Measurements from ENCODE around the gene KCNK10.

Gene KCNK10

DNA sequence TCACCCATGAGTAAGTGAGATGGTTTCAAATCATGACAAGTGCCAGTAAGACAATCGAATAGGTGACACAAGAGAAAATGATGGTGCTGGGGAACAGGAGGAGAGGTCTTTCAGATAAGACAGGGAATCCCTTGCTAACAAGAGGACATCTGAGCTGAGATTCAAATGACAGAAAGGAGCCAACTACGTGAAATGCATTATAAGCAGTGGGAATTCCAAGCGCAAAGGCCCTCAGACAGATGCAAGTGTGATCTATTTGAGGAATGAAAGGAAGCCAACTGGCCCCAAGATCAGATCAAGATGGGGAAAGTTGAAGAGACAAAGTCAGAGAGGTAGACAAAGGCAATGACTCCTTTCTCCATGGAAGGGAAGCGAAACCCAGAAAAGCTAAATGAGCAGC lies 4.7 kb downstream of the KCNK10 start:
- 0 out of 2 replicates have a peak, but pooled peaks cover 5% of the 10 kb centered on the region for H3K4me1 ChIP-seq (ENCODE audit: insufficient read depth, low read length)
- H3K36me3 ChIP-seq (ENCODE audit: insufficient read depth, low read depth, low read length) = no peaks in the 10 kb centered on the region
- H3K27me3 ChIP-seq (ENCODE audit: insufficient read depth, low read length) = peaks cover 57% of the 10 kb centered on the region
- H3K4me3 ChIP-seq (ENCODE audit: low read length) = no peak overlapping the region
- 0 out of 2 replicates have a peak, but pooled peaks cover 2% of the 10 kb centered on the region for H3K9me3 ChIP-seq (ENCODE audit: insufficient read depth, low read depth, low read length)
- no peak overlapping the region for H3K27ac ChIP-seq (ENCODE audit: low read length)
- H3K9ac ChIP-seq (ENCODE audit: low read depth, low read length) = no peak overlapping the region

DNA sequence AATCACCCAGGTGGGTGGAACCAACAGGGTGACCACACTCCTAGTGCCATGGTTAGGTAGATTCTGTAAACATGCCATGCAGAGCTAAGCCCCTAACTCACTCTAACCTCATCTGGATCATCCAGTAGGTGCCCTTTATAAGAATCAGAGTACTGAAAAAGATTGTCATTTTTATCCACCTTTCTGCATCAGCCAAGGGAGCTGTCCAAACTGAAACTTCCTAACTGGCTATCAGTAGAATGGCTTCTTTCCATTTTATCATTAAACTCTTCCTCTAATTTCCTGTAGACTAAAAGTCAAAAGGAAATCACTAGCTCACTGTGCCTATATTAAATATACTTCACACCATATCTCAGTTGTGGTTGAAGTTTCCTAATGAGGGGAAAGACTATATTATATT lies 6.5 kb downstream of the KCNK10 start:
- H3K27me3 ChIP-seq (ENCODE audit: insufficient read depth, low read length) = peaks cover 39% of the 10 kb centered on the region
- no peaks in the 10 kb centered on the region for H3K36me3 ChIP-seq (ENCODE audit: insufficient read depth, low read depth, low read length)
- H3K27ac ChIP-seq (ENCODE audit: low read length) = no peak overlapping the region
- no peaks in the 10 kb centered on the region for H3K4me1 ChIP-seq (ENCODE audit: insufficient read depth, low read length)
- H3K9ac ChIP-seq (ENCODE audit: low read depth, low read length) = no peak overlapping the region
- H3K4me3 ChIP-seq (ENCODE audit: low read length) = no peak overlapping the region
- 0 out of 2 replicates have a peak, but pooled peaks cover 2% of the 10 kb centered on the region for H3K9me3 ChIP-seq (ENCODE audit: insufficient read depth, low read depth, low read length)

DNA sequence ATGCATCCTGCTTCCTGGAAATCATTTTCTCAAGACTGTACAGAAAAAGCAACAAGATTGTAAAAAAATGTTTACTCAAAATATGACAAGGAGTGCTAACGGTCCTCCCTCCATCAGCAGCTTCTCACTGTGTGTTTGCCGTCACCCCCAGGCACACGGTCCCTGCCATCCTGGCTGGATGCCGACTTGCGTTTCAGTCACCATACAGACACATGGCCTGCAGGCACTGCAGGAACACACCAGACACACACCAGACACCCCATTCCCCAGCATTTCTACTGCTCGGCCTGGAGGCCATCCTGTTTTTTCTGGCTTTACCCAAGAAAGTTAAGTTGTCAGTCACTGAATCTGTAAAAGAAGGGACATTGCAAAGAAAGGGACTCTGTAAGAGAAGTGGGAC lies 10.8 kb downstream of the KCNK10 start:
- no peaks in the 10 kb centered on the region for H3K4me1 ChIP-seq (ENCODE audit: insufficient read depth, low read length)

DNA sequence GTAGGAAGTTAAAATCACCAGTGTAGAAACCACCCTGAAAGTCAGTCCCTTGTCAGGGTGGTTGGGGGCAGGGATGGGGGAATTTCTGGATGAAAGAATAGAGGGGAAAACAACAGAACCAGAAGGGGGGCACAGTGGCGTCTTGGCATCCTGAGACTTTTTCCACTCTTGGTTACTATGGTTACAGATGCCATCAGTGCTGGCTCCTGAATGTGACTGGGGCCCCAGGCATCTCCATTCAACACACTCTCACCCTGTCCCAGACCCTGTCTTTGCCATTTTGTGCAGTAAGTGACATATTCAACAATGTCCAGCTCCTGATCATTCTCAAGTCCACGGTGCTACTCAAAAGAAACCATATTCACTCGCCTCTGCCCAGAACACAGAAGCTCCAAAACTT lies 11.3 kb downstream of the KCNK10 start:
- Histone ChIP-seq H3K27ac (ENCODE audit: low read length) (no peak overlapping the region), H3K4me3 (ENCODE audit: low read length) (no peak overlapping the region), H3K36me3 (ENCODE audit: insufficient read depth, low read depth, low read length) (no peaks in the 10 kb centered on the region), H3K4me1 (ENCODE audit: insufficient read depth, low read length) (no peaks in the 10 kb centered on the region), H3K9ac (ENCODE audit: low read depth, low read length) (no peak overlapping the region), H3K9me3 (ENCODE audit: insufficient read depth, low read depth, low read length) (0 out of 2 replicates have a peak, but pooled peaks cover 2% of the 10 kb centered on the region), H3K27me3 (ENCODE audit: insufficient read depth, low read length) (no peaks in the 10 kb centered on the region)

More for the DNA sequence above, 10.8 kb downstream of the KCNK10 start:
- Histone ChIP-seq H3K36me3 (ENCODE audit: insufficient read depth, low read depth, low read length) (no peaks in the 10 kb centered on the region), H3K4me3 (ENCODE audit: low read length) (no peak overlapping the region), H3K27ac (ENCODE audit: low read length) (no peak overlapping the region), H3K27me3 (ENCODE audit: insufficient read depth, low read length) (no peaks in the 10 kb centered on the region), H3K9ac (ENCODE audit: low read depth, low read length) (no peak overlapping the region), H3K9me3 (ENCODE audit: insufficient read depth, low read depth, low read length) (0 out of 2 replicates have a peak, but pooled peaks cover 2% of the 10 kb centered on the region)

DNA sequence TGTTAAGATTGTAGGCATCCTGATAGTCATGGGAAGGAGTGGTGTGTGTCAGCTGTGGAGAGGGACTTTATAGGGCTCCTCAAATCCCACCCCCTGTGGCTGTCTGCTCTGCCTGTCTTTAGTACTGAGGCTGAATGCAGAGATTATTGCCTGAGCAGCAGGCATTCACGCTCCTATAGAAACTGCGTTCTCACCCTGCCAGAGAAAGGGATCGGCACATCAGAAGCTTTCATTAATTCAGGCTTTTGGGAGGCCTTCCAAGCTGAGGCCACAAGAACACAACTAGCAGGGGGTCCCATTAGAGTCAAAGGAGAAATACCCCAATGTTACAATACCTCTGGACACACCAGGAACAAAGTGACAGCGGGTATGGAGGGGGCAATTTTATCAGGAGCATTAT lies 12.6 kb downstream of the KCNK10 start:
- 0 out of 2 replicates have a peak, but pooled peaks cover 5% of the 10 kb centered on the region for H3K27me3 ChIP-seq (ENCODE audit: insufficient read depth, low read length)
- H3K9ac ChIP-seq (ENCODE audit: low read depth, low read length) = no peak overlapping the region
- H3K4me1 ChIP-seq (ENCODE audit: insufficient read depth, low read length) = no peaks in the 10 kb centered on the region

DNA sequence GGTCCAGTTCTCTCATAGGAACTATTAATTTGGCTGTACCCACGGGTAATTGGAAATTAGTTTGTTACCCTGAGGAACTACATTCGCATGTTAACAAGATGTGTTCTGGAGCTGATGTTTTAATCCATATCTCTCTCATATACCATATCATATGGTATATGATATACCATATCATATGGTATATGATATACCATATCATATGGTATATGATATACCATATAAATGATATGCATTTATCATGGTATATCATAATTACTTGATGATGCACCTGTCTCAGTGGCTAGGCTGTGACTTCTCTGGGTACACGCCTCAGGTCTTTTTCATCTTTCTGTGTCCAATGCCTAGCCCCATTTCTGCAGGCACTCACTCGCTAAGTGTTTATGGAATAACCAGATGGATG lies 13.0 kb downstream of the KCNK10 start:
- H3K36me3 ChIP-seq (ENCODE audit: insufficient read depth, low read depth, low read length) = no peaks in the 10 kb centered on the region
- no peak overlapping the region for H3K9ac ChIP-seq (ENCODE audit: low read depth, low read length)
- no peaks in the 10 kb centered on the region for H3K4me1 ChIP-seq (ENCODE audit: insufficient read depth, low read length)
- H3K4me3 ChIP-seq (ENCODE audit: low read length) = no peak overlapping the region
- H3K27ac ChIP-seq (ENCODE audit: low read length) = no peak overlapping the region
- 0 out of 2 replicates have a peak, but pooled peaks cover 2% of the 10 kb centered on the region for H3K9me3 ChIP-seq (ENCODE audit: insufficient read depth, low read depth, low read length)
- H3K27me3 ChIP-seq (ENCODE audit: insufficient read depth, low read length) = 0 out of 2 replicates have a peak, but pooled peaks cover 5% of the 10 kb centered on the region

More for the DNA sequence above, 12.6 kb downstream of the KCNK10 start:
- Histone ChIP-seq H3K9me3 (ENCODE audit: insufficient read depth, low read depth, low read length) (0 out of 2 replicates have a peak, but pooled peaks cover 2% of the 10 kb centered on the region), H3K36me3 (ENCODE audit: insufficient read depth, low read depth, low read length) (no peaks in the 10 kb centered on the region), H3K27ac (ENCODE audit: low read length) (no peak overlapping the region), H3K4me3 (ENCODE audit: low read length) (no peak overlapping the region)

DNA sequence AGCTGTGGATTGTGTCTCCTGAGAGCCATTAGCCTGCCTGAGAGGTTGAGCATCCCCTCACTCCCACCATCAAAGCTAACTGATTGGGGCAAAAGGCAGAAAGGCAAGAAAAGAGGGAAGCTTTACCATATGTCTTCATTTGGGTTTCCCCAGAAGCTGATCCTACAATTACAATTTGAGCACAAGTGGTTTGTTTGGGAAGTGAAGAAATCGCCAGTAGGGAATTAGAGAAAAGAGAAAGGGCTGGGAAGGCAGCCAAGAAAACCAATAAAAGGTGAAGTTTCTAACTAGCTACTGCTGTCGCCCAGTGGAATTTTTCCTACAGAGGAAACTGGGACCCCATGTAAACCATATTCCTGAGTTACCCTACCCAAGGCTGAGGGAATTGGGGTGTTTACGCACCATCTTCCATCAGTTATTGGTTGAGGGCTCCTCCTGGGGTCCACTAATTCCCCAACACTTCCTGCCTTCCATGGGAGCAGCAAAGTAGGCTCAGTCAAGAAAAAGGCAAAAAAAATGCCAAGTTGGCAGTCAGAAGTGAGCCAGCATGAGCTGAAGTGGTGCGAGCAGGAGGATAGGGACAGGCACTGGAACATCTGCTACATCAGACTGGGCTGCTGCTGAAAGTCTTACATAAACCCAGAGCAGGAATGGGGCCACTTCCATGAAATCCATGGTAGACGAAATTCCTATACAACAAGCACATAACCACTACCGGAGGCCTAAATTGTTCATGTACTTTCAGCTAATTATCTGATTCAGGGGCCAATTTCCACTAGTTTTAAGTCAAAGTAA lies 17.3 kb downstream of the KCNK10 start:
- no peaks in the 10 kb centered on the region for H3K36me3 ChIP-seq (ENCODE audit: insufficient read depth, low read depth, low read length)
- no peaks in the 10 kb centered on the region for H3K9me3 ChIP-seq (ENCODE audit: insufficient read depth, low read depth, low read length)
- H3K4me1 ChIP-seq (ENCODE audit: insufficient read depth, low read length) = no peaks in the 10 kb centered on the region
- no peak overlapping the region for H3K9ac ChIP-seq (ENCODE audit: low read depth, low read length)
- no peak overlapping the region for H3K27ac ChIP-seq (ENCODE audit: low read length)
- H3K4me3 ChIP-seq (ENCODE audit: low read length) = no peak overlapping the region
- 0 out of 2 replicates have a peak, but pooled peaks cover 5% of the 10 kb centered on the region for H3K27me3 ChIP-seq (ENCODE audit: insufficient read depth, low read length)

DNA sequence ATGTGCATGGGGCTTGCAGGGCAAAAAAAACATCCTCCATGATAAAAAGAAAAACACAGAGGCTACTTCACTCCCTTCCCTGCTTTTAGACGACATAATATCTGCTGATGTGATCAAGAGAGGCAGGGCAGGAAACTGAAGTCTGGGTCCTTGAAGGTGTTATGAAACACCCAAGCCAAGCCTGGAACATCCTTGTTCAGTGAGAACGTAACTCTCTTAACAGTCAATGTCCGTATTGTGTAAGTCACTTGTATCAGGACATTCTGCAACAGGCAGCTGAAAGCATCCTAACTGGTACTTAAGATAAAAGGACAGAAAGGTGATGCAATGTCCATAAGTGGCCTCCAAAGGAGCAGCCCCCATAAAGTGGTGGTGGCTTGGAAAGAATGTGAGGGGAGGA lies 20.0 kb downstream of the KCNK10 start:
- H3K9ac ChIP-seq (ENCODE audit: low read depth, low read length) = no peak overlapping the region

DNA sequence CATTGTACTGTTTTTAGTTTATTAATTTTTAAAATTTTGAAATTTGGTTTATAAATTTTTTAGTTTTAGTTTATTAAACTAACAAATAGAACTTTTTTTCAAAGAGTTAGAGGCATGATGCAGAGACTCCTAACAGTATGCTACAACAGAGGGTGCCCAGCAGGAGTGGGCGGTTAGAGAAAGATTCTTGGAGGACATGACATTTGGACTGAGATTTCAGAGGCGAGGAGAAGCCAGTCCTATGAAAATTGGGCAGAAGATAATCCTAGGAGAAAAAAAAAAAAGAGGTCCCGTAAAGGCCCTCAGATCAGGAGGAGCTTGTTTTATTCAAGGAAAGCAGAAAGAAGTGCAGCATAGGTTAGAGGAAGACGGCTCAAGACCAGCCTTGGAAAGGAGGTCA lies 21.7 kb downstream of the KCNK10 start:
- H3K4me1 ChIP-seq (ENCODE audit: insufficient read depth, low read length) = no peaks in the 10 kb centered on the region
- H3K27me3 ChIP-seq (ENCODE audit: insufficient read depth, low read length) = 0 out of 2 replicates have a peak, but pooled peaks cover 5% of the 10 kb centered on the region
- no peak overlapping the region for H3K4me3 ChIP-seq (ENCODE audit: low read length)
- H3K27ac ChIP-seq (ENCODE audit: low read length) = no peak overlapping the region
- H3K9ac ChIP-seq (ENCODE audit: low read depth, low read length) = no peak overlapping the region
- H3K36me3 ChIP-seq (ENCODE audit: insufficient read depth, low read depth, low read length) = no peaks in the 10 kb centered on the region
- H3K9me3 ChIP-seq (ENCODE audit: insufficient read depth, low read depth, low read length) = no peaks in the 10 kb centered on the region

More for the DNA sequence above, 20.0 kb downstream of the KCNK10 start:
- no peaks in the 10 kb centered on the region for H3K36me3 ChIP-seq (ENCODE audit: insufficient read depth, low read depth, low read length)
- 0 out of 2 replicates have a peak, but pooled peaks cover 5% of the 10 kb centered on the region for H3K27me3 ChIP-seq (ENCODE audit: insufficient read depth, low read length)
- H3K27ac ChIP-seq (ENCODE audit: low read length) = no peak overlapping the region
- H3K4me3 ChIP-seq (ENCODE audit: low read length) = no peak overlapping the region
- H3K9me3 ChIP-seq (ENCODE audit: insufficient read depth, low read depth, low read length) = no peaks in the 10 kb centered on the region
- H3K4me1 ChIP-seq (ENCODE audit: insufficient read depth, low read length) = no peaks in the 10 kb centered on the region

DNA sequence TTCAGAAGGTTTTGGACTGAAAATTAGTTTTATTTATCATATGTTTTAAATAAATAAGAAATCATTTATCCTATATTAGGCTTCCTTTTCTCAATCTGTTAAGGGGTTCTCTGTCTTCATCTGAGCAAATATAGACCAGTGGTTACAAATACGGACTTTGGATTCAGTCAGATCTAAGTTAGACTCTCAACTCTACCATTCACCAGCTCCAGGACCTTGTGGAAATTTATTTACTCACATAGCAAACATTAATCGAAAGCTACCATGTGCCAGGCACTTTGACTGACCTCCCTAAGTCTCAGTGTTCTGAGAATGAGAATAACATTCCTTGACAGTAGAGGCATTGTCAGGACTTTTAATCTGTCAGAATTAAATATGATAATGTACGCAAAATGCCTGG lies 22.3 kb downstream of the KCNK10 start:
- Histone ChIP-seq H3K27me3 (ENCODE audit: insufficient read depth, low read length) (0 out of 2 replicates have a peak, but pooled peaks cover 2% of the 10 kb centered on the region), H3K36me3 (ENCODE audit: insufficient read depth, low read depth, low read length) (no peaks in the 10 kb centered on the region), H3K4me1 (ENCODE audit: insufficient read depth, low read length) (no peaks in the 10 kb centered on the region), H3K9me3 (ENCODE audit: insufficient read depth, low read depth, low read length) (no peaks in the 10 kb centered on the region), H3K9ac (ENCODE audit: low read depth, low read length) (no peak overlapping the region), H3K4me3 (ENCODE audit: low read length) (no peak overlapping the region), H3K27ac (ENCODE audit: low read length) (no peak overlapping the region)

DNA sequence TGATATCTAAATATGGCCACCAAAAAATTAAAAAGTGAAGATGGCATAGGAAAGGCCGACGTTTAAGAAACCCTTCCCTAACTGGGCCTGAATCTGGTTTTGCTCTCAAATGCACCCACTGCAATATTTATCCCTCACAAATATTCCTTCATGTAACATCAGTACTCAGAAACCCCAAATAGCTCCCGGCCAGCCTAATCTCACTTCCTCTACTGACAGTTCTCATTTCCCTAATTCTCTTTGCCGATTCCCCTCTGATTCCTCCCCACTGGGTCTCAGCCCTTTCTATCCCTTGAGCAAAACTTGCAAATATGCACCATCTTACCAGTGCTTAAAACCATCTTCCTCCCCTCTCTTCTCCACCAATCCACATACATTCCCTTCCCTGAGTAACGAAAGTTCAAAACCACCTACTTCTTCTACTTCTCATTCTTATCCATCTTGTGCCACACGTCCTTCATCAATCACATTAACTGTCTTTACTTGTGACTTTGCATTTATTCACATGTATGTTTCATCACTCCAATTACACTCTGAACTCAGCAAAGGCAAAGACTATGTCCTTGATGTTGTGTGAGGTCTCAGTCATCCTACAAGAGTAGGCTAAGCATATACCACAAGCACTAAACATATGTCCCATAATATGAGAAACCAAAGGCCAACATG lies 23.1 kb downstream of the KCNK10 start:
- Histone ChIP-seq H3K27me3 (ENCODE audit: insufficient read depth, low read length) (no peaks in the 10 kb centered on the region), H3K27ac (ENCODE audit: low read length) (no peak overlapping the region), H3K9ac (ENCODE audit: low read depth, low read length) (no peak overlapping the region), H3K36me3 (ENCODE audit: insufficient read depth, low read depth, low read length) (no peaks in the 10 kb centered on the region), H3K4me3 (ENCODE audit: low read length) (no peak overlapping the region), H3K9me3 (ENCODE audit: insufficient read depth, low read depth, low read length) (no peaks in the 10 kb centered on the region), H3K4me1 (ENCODE audit: insufficient read depth, low read length) (no peaks in the 10 kb centered on the region)

DNA sequence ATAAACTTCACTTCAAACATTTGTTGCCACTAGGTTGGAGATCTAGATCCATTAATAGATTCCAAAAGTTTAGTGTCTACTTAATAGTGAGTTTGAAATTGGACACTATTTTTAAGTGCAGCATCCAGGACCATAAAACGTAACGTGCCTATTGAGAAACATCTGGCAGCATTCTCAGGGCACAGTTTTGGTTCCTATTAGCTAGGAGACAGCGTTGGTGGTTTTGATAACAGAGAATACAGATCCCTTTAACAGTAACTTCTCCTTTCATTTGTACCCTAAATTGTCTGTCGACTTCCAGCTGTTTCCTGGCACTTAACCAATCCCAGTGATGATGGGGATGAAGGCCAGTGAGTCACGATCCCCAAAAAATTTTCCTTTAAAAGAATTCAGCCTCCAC lies 25.8 kb downstream of the KCNK10 start:
- H3K27ac ChIP-seq (ENCODE audit: low read length) = no peak overlapping the region
- H3K27me3 ChIP-seq (ENCODE audit: insufficient read depth, low read length) = no peaks in the 10 kb centered on the region
- no peaks in the 10 kb centered on the region for H3K4me1 ChIP-seq (ENCODE audit: insufficient read depth, low read length)
- H3K9ac ChIP-seq (ENCODE audit: low read depth, low read length) = no peak overlapping the region
- H3K9me3 ChIP-seq (ENCODE audit: insufficient read depth, low read depth, low read length) = no peaks in the 10 kb centered on the region
- H3K4me3 ChIP-seq (ENCODE audit: low read length) = no peak overlapping the region
- H3K36me3 ChIP-seq (ENCODE audit: insufficient read depth, low read depth, low read length) = no peaks in the 10 kb centered on the region
